Small intestine (tissue), 4 donors: ENCODE results near the gene PLEKHA6. TPM values are rescaled to one million over a fixed set of nuclear protein-coding genes. Genes with fewer than 3 reads are reported as not detected.

Experiments
- polyA plus RNA-seq, 4 donors: library from polyadenylated mRNA; stranded (reverse) in 3 of 4; unstranded in 1 of 4; fragments of 200-250 nt in 3 of 4; fragments of 120-200 nt in 1 of 4; gene quantifications; one replicate each; pipeline versions ENCODE4 v1.2.1 to v1.2.3, GENCODE V29; 2013
- donor health status: healthy with polysubstance abuse.
- donor health status: Bipolar disorder and iron deficiency.
- donor health status: healthy.

The PLEKHA6 gene
- polyA plus RNA-seq, 4 donors = 27.4 to 58.0 (median 38.3) TPM

Other genes starting within 250 kb of the PLEKHA6 start
- 10 to 100 TPM in 1 of 4 donors, 1 to 10 TPM in 2, under 1 TPM in 1; 0.22 to 52.6 (median 3.2) TPM for gene ETNK2, start 207.9 kb downstream of the PLEKHA6 start, polyA plus RNA-seq
- gene REN, start 193.6 kb downstream of the PLEKHA6 start, polyA plus RNA-seq = 100 to 1,000 TPM in 1 of 4 donors, under 1 TPM in 1, not detected in 2; 0.04 to 418 TPM
- gene KISS1, start 163.4 kb downstream of the PLEKHA6 start, polyA plus RNA-seq = 10 to 100 TPM in 2 of 4 donors, 1 to 10 TPM in 2; 4.0 to 22.7 (median 11.5) TPM
- gene GOLT1A, start 145.9 kb downstream of the PLEKHA6 start, polyA plus RNA-seq = 100 to 1,000 TPM in 3 of 4 donors, 10 to 100 TPM in 1; 42.8 to 136 (median 112) TPM
- 10 to 100 TPM in 2 of 4 donors, 1 to 10 TPM in 2; 9.4 to 48.1 (median 17.7) TPM for gene PPP1R15B, start 51.9 kb upstream of the PLEKHA6 start, polyA plus RNA-seq
- 10 to 100 TPM in 3 of 4 donors, 1 to 10 TPM in 1; 8.1 to 31.1 (median 17.5) TPM for gene PIK3C2B, start 134.9 kb upstream of the PLEKHA6 start, polyA plus RNA-seq
- 10 to 100 TPM in 1 of 4 donors, 1 to 10 TPM in 3; 4.1 to 38.5 (median 6.6) TPM for gene MDM4, start 156.5 kb upstream of the PLEKHA6 start, polyA plus RNA-seq